Mucosa of stomach (tissue), 1 donor: Measurements from ENCODE around the gene SLC35E2B.
A peak's percentile ranks its signal among the peaks of the same experiment; 100 is the strongest.
"Not testable (repeated sequence)": the region's sequence is repeated elsewhere in the genome, so short reads cannot be mapped to it uniquely, and the experiment has no call there.

Experiments used
- H3K27me3 ChIP-seq: one replicate; pipeline ENCODE4 v1.7.0; 2013; ENCODE audit warnings: mild to moderate bottlenecking, low read length; ENCODE audit not compliant: control insufficient read depth, insufficient read depth
- H3K36me3 ChIP-seq: one replicate; pipeline ENCODE4 v1.7.0; 2013; ENCODE audit warnings: low read length; ENCODE audit not compliant: control insufficient read depth, insufficient read depth
- H3K4me1 ChIP-seq: one replicate; pipeline ENCODE4 v1.7.0; 2013; ENCODE audit warnings: mild to moderate bottlenecking, low read length; ENCODE audit not compliant: control insufficient read depth, insufficient read depth
- H3K4me3 ChIP-seq: one replicate; pipeline ENCODE4 v1.7.0; 2013; ENCODE audit warnings: low read length
- H3K9ac ChIP-seq: one replicate; pipeline ENCODE4 v1.7.0; 2013; ENCODE audit warnings: mild to moderate bottlenecking, low read length, moderate library complexity
- H3K9me3 ChIP-seq: one replicate; pipeline ENCODE4 v1.7.0; 2013; ENCODE audit warnings: mild to moderate bottlenecking, low read length, moderate library complexity; ENCODE audit not compliant: control insufficient read depth
- donor health status: Pancreatic carcinoma.

SLC35E2B gene

GRCh38 chr1:1678581-1679380 is 13.8 kb downstream of the SLC35E2B start:
- Histone ChIP-seq H3K9ac (peak overlapping the region; percentile 55), H3K9me3 (no peaks in the 10 kb centered on the region), H3K4me1 (peaks cover 39% of the 10 kb centered on the region), H3K27me3 (no peaks in the 10 kb centered on the region), H3K36me3 (no peaks in the 10 kb centered on the region), H3K4me3 (peak overlapping the region; percentile 15)

GRCh38 chr1:1677718-1678580 is 14.6 kb downstream of the SLC35E2B start:
- Histone ChIP-seq H3K9ac (peak overlapping the region; percentile 55), H3K4me3 (peak overlapping the region; percentile 15), H3K36me3 (no peaks in the 10 kb centered on the region), H3K4me1 (peaks cover 31% of the 10 kb centered on the region), H3K9me3 (no peaks in the 10 kb centered on the region), H3K27me3 (no peaks in the 10 kb centered on the region)

- H3K4me3 ChIP-seq, H3K27me3 ChIP-seq, H3K9ac ChIP-seq, H3K36me3 ChIP-seq, H3K9me3 ChIP-seq: not testable (repeated sequence)
- peaks cover 30% of the 10 kb centered on the region for H3K4me1 ChIP-seq
Observed at GRCh38 chr1:1676087-1676486, 16.5 kb downstream of the SLC35E2B start.

GRCh38 chr1:1675218-1675617 is 17.4 kb downstream of the SLC35E2B start:
- H3K36me3 ChIP-seq, H3K9ac ChIP-seq, H3K9me3 ChIP-seq, H3K4me3 ChIP-seq, H3K27me3 ChIP-seq: not testable (repeated sequence)
- peaks cover 22% of the 10 kb centered on the region for H3K4me1 ChIP-seq

- H3K9ac ChIP-seq, H3K36me3 ChIP-seq, H3K27me3 ChIP-seq, H3K4me3 ChIP-seq, H3K9me3 ChIP-seq: not testable (repeated sequence)
- peaks cover 19% of the 10 kb centered on the region for H3K4me1 ChIP-seq
Observed at GRCh38 chr1:1674806-1675205, 17.8 kb downstream of the SLC35E2B start.

GRCh38 chr1:1672181-1672965 is 20.2 kb downstream of the SLC35E2B start:
- no peak overlapping the region for H3K9ac ChIP-seq
- H3K27me3 ChIP-seq: no peaks in the 10 kb centered on the region
- H3K36me3 ChIP-seq: no peaks in the 10 kb centered on the region
- no peak overlapping the region for H3K4me3 ChIP-seq
- no peaks in the 10 kb centered on the region for H3K9me3 ChIP-seq
- H3K4me1 ChIP-seq: no peaks in the 10 kb centered on the region

- Histone ChIP-seq H3K36me3 (no peaks in the 10 kb centered on the region), H3K27me3 (no peaks in the 10 kb centered on the region), H3K9me3 (no peaks in the 10 kb centered on the region), H3K4me1 (no peaks in the 10 kb centered on the region), H3K9ac (no peak overlapping the region), H3K4me3 (no peak overlapping the region)
Observed at GRCh38 chr1:1671365-1672119, 21.1 kb downstream of the SLC35E2B start.

- H3K4me3 ChIP-seq: no peak overlapping the region
- no peak overlapping the region for H3K9ac ChIP-seq
- no peaks in the 10 kb centered on the region for H3K9me3 ChIP-seq
- H3K36me3 ChIP-seq: peaks cover 4% of the 10 kb centered on the region
- no peaks in the 10 kb centered on the region for H3K4me1 ChIP-seq
- no peaks in the 10 kb centered on the region for H3K27me3 ChIP-seq
Observed at GRCh38 chr1:1670866-1671265, 21.7 kb downstream of the SLC35E2B start.

- H3K36me3 ChIP-seq: peaks cover 9% of the 10 kb centered on the region
- H3K27me3 ChIP-seq: no peaks in the 10 kb centered on the region
- no peaks in the 10 kb centered on the region for H3K4me1 ChIP-seq
- no peaks in the 10 kb centered on the region for H3K9me3 ChIP-seq
- no peak overlapping the region for H3K4me3 ChIP-seq
- H3K9ac ChIP-seq: no peak overlapping the region
Observed at GRCh38 chr1:1669468-1670440, 22.8 kb downstream of the SLC35E2B start.

- Histone ChIP-seq H3K4me1 (peaks cover 9% of the 10 kb centered on the region), H3K9me3 (no peaks in the 10 kb centered on the region), H3K36me3 (peaks cover 9% of the 10 kb centered on the region), H3K4me3 (no peak overlapping the region), H3K9ac (no peak overlapping the region), H3K27me3 (no peaks in the 10 kb centered on the region)
Observed at GRCh38 chr1:1666526-1666925, 26.1 kb downstream of the SLC35E2B start.
